GM18508 (cell line): ENCODE measurements around the gene CASKIN1.

Experiments
- ATAC-seq: cut with Tn5 transposase; IDR thresholded peaks from one replicate; pipeline ENCODE4 v1.9.1; 2021; ENCODE audit warnings: moderate number of reproducible peaks; ENCODE audit not compliant: insufficient read depth, unreplicated experiment

The CASKIN1 gene

GRCh38 chr16:2162676-2163118 lies 33.7 kb downstream of the CASKIN1 start:
- no peak for ATAC-seq

GRCh38 chr16:2161911-2162310 lies 34.5 kb downstream of the CASKIN1 start:
- ATAC-seq: no peak

GRCh38 chr16:2160915-2161551 lies 35.4 kb downstream of the CASKIN1 start:
- ATAC-seq: no peak

GRCh38 chr16:2159175-2159838 lies 37.1 kb downstream of the CASKIN1 start:
- no peak for ATAC-seq

GRCh38 chr16:2158262-2158638 lies 38.2 kb downstream of the CASKIN1 start:
- no peak for ATAC-seq

GRCh38 chr16:2157480-2158261 lies 38.7 kb downstream of the CASKIN1 start:
- ATAC-seq: no peak

GRCh38 chr16:2156849-2157224 lies 39.6 kb downstream of the CASKIN1 start:
- no peak for ATAC-seq

GRCh38 chr16:2155977-2156848 lies 40.2 kb downstream of the CASKIN1 start:
- ATAC-seq: no peak

- ATAC-seq: peak; percentile 72
Measured at GRCh38 chr16:2155091-2155950, 41.1 kb downstream of the CASKIN1 start, which contains the start of gene TRAF7. Gene TRAF7, plus strand, starts transcription at chr16:2155782. Its CDS starts 8,139 bp downstream, at chr16:2163921.

GRCh38 chr16:2154533-2155090 lies 41.8 kb downstream of the CASKIN1 start:
- no peak for ATAC-seq

- ATAC-seq: no peak
Measured at GRCh38 chr16:2152695-2153506, 43.5 kb downstream of the CASKIN1 start.

- no peak for ATAC-seq
Measured at GRCh38 chr16:2151188-2152091, 45.0 kb downstream of the CASKIN1 start.

GRCh38 chr16:2150418-2151187 lies 45.8 kb downstream of the CASKIN1 start:
- ATAC-seq: no peak

- ATAC-seq: no peak
Measured at GRCh38 chr16:2149630-2150417, 46.6 kb downstream of the CASKIN1 start.

- no peak for ATAC-seq
Measured at GRCh38 chr16:2148714-2149629, 47.4 kb downstream of the CASKIN1 start.
